IPS DF 19.7 (cell line): Measurements from ENCODE around the gene MAP4K3.

ENCODE experiments used
- DNase-seq: peaks from one replicate; pipeline ENCODE4 v3.0.0-alpha.2; 2013; ENCODE audit warnings: low read depth, low spot score

MAP4K3 gene

DNA sequence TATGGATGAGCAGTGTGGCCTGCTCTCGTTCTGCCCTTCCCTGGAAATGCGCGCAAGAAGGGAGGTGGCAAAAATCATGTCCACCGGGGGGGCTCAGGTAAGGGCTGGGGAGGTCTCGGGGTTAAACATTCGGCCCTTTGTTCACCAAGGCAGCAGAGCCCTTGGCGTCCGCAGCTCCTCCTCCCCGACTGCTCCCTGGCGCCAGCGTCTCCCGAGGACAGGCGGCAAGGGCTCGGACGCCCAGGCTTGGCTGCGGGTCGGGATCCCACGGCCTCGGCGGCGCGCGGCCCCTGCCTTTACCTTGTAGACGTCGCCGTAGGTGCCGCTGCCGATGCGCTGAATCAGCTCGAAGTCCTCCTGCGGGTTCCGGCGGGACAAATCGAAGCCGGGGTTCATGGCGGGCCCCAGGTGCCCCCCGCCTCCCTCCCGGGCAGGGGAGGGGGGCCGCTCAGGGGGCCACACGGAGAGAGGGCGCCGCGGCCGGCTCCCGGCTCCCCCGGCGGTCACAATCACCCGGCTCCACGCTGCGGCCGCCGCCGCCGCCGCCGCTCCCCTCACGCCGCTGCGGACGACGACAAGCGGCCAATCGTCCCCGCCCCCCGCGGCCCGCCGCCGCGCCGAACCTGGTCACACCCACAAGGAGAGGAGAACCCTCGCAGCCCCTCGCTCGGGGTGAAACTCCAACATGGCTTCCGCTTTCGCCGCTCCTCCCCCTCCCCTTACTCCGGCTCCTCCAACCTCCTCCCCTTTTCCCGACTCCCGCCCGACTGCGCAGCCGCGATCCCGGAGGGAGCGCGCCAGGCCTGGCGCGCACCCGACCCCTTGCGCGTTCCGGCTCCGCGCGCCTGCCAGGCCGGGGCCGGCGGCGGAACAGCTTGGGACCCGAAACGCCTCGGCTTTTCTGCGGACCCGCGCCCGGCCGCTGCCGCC, at the start of gene MAP4K3:
TSS of gene MAP4K3 (minus strand) at position 694 of the 930 bp plus-strand sequence. CDS start at position 396, 298 bp downstream.
- peak; percentile 83 for DNase-seq

DNA sequence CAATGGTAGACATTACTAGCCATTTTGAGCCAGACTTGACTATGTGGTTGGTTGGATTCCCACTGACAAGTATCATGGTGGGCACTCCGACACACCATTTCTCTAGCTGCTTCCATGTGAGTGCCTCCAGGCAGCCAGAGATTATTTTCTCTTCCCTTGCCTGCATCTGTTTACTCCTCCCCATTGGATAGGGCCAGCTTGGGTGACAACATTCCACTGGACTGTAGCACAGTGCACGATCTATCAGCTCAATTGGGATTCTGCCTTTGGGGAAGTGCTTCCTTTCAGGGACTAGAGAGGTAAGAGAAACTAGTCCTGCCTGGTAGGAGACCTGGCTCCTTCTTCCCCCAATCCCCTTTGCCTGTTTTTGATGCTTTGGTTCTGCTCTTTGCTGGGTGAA, 49.0 kb upstream of the MAP4K3 start:
- DNase-seq = no peak

DNA sequence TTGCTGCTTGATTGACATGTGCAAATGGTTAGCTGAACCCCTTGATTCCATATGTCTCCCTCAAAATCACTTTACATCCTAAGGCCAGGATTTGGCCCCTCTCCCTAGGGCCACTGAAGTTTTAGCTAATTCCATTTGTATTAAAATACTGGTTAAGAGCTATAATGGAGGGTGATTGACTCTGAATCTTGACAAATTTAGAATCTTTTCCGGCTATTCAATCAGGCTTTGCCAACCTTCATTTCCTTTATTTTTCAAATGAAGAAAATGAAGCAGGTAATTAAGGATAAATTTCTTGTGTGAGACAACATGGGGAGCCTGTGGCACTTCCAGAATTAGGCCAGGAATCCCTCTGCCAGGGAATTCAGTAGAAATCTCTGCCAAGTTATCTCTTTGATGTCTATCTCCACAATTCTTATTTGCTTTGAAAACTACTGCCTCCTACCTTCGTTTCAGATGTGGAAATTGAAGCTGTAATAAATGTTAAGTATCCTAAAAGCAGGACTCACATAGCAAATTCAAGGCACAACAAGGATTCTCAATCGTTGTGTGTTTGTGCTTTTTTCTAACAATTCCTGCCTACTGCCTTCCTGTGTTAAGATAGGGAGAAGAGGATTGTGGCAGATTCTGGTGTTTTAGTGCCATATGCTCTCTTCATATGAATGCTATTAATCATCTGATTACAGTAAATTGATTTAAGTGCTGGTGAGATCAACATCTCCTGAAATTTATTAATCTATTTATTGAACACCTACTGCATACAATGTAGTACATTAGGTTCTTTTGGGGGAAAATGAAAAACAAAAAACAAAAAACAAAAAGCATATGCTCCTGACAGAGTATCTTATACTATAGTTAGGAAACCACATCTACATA, 47.8 kb upstream of the MAP4K3 start:
- DNase-seq = no peak

DNA sequence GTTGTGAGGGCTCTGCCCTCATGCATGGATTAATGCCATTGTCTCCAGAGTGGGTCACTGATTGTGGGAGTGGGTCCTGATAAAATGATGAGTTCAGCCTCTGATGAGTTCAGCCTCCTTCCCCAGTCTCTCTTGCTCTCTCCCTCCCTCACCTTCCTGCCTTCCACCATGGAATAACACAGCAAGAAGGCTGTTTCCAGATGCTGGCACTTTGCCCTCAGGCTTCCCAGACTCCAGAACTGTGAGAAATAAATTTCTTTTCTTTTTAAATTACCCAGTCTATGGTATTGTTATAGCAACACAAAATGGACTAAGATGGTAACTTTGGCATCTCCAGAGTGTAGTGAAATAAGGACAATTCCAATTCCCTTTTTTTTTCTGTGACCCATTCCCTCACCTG, 47.1 kb upstream of the MAP4K3 start:
- no peak for DNase-seq

DNA sequence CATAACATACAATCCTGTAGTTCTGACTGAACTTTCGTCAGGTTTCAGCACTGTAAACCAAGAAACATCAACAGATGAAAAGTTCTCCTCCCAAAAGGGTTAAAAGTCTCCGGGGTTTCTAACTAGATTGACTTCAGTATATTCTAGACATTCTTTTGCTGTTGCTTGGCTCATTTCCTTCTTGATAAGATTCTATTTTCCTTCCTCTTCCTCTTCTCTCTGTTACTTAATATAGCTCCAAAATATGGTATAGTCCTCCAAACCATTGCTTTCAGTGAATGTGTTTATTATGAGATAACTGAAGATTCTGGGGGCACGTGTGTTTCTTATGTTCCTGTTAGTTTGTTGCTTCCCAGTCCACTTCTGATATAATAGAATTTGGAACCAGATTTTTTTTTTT, 46.4 kb upstream of the MAP4K3 start:
- DNase-seq = no peak

DNA sequence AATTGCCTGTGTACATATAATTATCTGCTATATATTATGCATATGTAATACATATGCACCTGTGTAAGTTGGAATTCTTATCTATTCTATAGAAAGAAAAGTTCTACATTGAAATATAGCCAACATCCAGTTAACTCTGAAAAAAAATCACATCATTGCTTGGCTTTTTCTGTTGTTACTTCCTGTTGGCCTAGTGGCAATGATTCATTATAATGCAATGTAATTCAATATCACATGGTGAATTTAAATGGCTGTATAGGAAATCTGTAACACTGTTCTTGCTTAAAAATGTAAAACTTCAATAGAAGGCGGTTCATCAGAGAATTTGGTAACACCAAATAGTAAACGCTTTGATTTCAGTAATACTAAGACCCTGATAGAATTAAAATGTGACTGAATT, 44.5 kb upstream of the MAP4K3 start:
- DNase-seq = no peak

DNA sequence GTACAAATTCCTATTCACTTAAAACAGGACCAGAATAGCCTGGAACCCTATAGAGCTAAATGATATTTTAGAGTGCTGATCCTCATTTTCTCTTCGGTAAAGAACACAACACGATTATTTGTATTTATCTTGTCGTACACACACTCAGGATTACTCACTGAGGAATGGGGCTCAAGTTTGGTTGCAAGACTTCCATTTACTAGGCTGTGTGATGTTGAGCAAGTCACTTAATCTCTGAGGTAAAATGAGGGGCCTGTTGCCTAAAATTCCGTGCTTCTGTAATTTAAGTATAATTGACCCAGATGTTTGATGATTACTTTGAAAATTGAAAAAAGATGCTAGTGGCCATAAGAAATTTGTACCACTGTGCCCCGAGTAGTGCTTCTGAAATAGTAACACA, 42.6 kb upstream of the MAP4K3 start:
- DNase-seq = no peak

DNA sequence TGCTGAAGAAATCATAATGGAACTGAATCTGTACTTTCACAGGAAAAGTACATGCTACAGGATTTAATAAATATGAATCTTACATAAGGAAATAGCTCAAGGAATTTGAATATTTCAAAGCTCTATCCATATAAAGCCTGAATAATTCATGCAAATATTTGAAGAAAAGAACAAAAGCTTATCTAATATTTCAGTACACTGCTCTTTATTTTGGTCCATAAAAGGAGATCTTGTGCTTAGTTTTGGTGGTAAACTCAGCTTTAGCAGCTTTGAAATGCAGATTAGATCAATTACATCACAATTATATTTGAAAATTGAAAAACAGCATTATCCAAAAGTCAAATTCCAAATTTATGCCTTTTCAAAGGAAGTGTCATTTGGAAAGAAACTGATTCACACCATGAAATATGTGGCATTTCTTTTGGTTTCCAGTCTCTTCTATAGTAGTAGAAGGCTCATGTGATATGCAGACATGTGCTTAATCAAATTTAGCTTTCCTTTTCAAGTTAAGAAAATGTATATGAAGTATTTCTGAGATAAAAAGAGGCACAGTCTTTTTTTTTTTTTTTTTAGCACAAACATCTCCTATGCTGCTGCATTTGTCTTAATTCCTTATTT, 42.1 kb upstream of the MAP4K3 start:
- no peak for DNase-seq

DNA sequence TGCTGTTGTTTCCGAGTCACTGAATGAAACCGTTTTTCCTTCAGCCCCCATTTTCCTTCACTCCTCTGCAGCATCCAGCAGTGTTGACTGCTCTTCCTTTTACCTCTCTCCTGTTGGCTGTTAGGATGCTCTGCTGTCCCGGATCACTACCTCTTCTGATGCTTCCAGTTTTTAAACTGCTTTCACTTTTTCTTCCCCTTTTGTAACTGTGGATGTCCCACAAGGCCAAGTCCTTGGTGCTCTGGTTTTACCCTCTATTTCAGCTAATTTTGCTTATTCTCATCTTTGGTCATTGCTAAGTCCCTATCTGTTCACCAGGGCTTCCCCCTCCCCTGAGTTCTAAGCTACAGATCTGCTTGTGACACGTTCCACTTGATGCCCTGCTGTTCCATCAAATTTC, 39.4 kb upstream of the MAP4K3 start:
- no peak for DNase-seq

DNA sequence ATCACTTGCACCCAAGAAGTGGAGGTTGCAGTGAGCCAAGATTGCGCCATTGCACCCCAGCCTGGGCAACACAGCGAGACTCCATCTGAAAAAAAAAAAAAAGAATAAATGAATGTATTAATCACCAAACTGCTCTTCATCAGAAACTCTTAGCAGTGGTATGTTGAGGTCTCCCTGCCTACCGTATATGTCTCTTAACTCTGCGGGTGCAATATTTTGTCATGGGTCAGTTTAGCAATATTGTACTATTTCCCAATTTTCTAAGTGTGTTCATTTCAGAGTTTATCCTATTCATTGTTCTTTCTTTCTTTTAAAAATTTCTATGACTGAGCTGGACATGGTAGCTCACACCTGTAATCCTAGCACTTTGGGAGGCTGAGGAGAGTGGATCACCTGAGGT, 37.9 kb upstream of the MAP4K3 start:
- no peak for DNase-seq

DNA sequence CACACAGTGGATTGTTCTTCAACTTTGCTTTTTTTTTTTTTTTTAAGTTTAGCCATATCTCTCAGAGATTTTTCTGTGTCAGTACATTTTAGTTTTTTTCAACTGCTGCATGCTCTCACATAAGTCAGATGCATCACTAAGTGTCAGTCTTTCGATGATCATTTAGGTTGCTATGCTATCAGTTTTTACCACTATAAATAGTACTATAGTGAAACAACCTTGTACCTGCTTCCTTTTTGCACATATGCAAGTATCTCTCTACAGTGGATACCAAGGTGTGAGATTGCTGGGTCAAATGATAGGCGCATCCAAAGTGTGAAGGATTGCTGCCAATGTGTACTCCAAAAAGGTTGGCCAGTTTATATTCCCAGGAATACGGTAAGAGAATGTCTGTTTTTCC, 33.5 kb upstream of the MAP4K3 start:
- no peak for DNase-seq

DNA sequence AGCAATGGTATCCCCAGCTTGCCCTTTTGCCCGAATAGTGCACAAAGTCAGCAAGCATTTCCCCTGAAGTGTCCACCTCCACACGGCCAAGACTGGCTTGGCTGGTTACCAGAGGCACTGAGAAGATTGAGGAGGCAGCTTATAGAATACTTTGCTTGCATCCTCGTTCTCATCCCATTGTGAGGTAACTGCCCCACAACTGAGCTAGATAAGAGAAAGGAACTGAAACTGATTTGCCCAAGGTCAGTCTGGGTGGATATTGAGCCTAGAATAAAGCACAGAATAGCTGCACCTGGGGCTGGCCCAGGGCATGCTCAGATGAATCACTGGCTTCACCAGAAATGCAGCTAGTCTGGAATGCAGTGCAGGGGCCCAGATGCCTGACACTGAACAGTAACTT, 32.7 kb upstream of the MAP4K3 start:
- DNase-seq = no peak

DNA sequence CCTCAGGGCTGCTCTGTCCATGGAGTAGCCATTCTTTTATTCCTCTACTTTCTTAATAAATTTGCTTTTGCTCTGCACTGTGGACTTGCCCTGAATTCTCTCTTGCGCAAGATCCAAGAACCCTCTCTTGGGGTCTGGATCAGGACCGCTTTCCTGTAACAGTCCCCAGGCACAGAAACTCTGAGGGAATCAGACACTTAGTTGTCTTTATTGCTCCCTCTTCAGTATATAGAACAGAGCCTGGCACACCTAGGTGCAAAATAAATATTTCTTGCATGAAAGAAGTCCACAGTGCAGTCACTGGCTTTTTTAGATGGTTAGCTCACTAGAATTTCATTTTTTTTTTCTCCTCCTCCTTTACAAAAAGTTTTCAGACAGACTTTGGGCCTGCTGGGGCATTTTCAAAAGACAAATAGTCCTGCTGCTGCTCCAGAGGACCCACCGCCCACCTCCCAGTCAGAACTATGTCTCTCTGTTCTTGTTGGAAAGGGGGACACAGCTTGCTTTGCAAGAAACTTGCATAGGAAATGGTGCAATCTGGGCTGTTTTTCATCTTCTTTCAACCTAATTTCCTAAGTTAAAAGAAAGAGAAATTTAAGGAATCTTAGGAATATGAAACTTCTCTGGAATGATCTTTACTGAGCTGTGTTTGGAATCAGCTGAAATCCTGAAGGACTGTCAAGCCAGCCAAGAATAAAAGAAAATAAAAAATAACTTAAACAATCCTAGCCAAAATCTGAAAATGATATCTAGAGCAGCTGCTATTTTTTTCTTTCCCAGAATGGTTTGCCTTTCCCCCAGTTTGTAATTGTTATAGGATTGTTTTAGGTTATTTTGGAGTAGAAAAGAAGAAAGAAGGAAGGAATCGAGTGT, 31.7 kb upstream of the MAP4K3 start:
- no peak for DNase-seq

DNA sequence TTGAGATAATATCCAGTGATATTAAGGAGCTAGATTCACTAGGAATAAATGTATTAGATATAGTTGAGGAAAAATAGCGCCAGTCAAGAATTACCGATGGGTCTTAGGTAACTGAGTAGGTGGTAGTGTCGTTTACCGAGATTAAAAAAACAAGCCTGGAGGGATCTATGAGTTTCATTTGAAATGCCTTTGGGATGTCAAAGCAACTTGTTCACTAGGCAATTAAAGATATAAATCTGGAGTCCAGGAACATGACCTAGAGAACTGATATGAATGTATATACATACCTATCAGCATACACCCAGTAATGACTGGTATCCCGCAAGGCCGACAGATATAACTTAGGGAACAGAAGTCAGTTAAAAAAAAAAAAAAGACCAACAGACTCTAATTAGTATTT, 29.2 kb upstream of the MAP4K3 start:
- DNase-seq = no peak

DNA sequence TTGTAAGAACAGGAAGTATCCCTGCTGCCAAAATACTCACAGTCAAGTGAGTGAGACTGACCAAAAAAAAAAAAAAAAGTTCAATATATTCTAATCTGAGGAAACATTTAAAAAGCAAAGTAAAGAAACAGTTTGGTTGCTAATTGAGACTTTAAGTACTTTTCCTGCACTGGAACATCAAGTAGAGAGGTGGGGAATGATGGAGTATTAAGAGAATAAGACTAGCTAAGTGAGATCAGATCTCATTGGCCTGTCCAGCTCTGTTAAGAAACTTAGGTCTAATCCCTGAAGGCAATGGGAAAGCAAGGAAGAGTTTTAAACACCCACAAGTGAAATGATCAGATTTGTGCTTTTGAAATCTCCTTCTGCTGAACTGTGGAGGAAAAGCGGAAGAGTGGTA, 27.8 kb upstream of the MAP4K3 start:
- DNase-seq = no peak

DNA sequence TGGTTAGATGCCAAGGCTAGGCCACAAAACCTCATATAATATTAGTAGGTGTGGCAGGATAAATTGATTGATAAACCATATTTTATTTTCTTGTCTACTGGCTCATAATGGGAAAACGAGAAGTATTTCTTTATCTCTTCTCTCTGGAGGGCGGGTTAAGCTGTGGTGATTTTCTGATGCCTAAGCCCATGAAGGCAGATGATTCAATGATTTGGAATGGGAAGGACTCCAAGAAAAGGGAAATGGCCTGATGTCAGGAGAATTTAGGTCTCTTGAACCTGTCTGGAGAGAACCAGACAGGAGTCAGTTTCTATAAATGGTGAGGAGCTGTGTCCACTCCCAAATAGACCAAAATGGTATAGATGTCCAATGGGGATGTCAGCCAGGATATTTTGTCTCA, 18.7 kb upstream of the MAP4K3 start:
- DNase-seq = no peak

DNA sequence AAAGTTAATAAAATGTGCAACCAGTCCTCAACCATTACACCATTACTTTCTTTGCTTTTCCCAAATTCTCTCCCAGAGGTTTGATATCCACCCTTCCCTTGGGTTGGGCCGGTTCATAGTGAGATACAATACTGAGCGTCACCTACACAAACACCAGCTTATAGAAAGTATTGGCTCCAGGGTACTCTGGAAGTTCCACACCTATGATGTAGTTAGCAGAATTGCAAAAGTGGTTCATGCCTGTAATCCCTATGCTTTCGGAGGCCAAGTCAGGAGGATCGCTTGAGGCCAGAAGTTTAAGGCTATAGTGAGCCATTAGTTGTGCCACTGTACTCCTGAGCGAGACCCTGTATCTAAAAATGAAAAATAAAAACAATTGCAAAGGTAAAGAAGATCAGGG, 15.3 kb upstream of the MAP4K3 start:
- DNase-seq = no peak

DNA sequence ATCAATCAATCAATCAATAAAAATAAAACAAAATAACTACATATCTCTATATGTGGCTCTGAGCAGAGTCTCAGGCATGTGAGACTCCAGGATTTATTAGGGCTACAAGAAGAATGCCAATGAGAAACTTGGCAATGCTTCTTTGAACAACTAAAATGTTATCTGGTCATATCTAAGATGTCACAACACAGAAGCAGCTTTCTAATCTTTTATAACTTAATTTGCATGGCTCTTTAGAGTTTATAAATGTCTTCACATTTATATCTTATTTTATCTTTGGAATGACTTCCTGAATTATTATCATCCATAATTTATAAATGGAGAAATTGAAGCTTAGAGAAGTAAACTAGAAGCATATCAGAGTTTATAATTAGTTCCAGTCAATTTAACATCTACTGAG, 14.9 kb upstream of the MAP4K3 start:
- DNase-seq = no peak

DNA sequence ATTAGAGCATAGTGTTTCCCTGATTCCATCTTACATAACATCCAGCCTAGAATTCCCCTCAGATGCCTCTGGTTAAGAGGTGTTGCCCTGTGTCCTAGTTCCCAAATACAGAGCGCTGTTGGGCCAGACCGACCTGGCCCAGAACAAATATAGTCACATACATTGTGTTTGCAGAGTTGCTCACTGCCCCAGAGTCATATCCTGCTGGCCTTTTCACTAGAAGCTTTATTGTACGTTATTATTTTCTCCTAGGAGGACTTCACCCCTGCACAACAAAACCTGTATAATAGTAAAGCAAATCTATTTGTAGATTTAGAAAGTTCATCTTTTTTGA, 11.1 kb upstream of the MAP4K3 start:
- no peak for DNase-seq

DNA sequence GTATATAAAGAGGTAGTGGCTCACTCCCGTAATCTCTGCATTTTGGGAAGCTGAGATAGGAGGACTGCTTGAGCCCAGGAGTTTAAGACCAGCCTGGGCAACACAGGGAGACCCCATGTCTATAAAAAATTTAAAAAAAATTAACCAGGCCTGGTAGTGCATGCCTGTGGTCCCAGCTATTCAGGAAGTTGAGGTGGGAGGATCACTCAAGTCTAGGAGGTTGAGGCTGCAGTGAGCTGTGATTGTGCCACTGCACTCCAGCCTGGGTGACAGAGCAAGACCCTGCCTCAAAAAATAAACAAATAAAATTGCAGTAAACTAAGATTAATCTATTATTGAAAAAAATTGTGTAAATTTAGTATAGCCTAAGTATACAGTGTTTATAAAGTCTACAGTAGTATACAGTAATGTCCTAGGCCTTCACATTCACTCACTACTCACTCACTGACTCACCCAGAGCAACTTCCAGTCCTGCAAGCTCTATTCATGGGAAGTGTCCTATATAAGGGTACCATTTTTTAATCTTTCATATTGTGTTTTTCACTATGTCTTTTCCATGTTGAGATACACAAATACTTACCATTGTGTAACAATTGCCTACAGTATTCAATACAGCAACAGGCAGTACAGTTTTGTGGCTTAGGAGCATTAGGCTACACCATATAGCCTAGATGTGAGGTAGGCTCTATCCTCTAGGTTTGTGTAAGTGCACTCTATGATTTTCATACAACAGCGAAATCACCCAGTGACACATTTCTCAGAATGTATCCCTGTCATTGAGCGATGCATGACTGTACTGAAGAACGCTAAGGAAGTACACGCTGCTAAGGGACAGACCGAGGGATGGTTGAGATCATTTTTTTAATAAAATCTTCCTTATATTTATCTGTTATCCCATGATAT, 10.4 kb upstream of the MAP4K3 start:
- no peak for DNase-seq
